Right renal pelvis (tissue), 4 donors: ENCODE results near the gene DRC7. TPM values are rescaled to one million over a fixed set of nuclear protein-coding genes. Genes with fewer than 3 reads are reported as not detected.
"Not testable (repeated sequence)": the region's sequence is repeated elsewhere in the genome, so short reads cannot be mapped to it uniquely, and the experiment has no call there.

ENCODE experiments used
- DNase-seq, 4 donors: peaks; one replicate each; pipeline ENCODE4 v3.0.0-alpha.2; 2013; ENCODE audit warnings: low read depth in 4 of 4, low spot score in 3 of 4, missing footprints in 1 of 4
- polyA plus RNA-seq, 4 donors: library from polyadenylated mRNA; unstranded; fragments of 120-200 nt; gene quantifications; one replicate each; pipeline ENCODE4 v1.2.1, GENCODE V29; 2013; ENCODE audit not compliant: insufficient read length in 4 of 4

DRC7 gene
- polyA plus RNA-seq, 4 donors: 2.1 to 3.0 (median 2.9) TPM

DNA sequence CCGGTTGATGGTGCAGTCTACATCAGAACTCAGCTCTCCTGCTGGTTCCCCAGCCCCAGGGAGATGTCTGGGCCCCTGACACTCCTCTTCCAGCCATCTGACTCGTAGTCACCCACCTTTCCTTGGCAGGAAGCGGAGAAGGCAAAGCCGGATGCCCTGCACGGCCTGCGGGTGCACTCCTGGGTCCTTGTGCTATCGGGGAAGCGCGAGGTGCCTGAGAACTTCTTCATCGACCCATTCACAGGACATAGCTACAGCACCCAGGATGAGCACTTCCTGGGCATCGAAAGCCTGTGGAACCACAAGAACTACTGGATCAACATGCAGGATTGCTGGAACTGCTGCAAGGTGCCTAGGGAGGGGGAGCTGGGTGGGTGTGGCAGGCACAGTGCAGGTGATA lies 12.7 kb downstream of the DRC7 start:
- no peak for DNase-seq

DNA sequence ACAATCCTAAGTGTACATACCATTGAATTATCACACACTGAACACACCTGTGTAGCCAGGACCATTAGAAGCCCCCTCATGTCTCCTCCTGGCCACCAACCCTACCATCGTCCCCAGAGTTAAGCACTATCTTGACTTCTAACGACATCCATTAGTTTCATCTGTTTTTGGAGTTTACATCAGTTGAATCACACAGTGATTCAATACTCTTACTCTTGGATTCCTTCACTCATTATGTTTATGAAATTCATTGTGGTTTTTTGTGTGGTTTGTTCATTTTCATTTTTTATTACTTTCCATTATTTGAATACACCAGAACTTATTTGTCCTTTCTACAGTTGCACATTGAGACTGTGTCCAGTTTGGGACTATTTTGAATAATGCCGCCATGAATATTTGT lies 13.6 kb downstream of the DRC7 start:
- DNase-seq: no peak

DNA sequence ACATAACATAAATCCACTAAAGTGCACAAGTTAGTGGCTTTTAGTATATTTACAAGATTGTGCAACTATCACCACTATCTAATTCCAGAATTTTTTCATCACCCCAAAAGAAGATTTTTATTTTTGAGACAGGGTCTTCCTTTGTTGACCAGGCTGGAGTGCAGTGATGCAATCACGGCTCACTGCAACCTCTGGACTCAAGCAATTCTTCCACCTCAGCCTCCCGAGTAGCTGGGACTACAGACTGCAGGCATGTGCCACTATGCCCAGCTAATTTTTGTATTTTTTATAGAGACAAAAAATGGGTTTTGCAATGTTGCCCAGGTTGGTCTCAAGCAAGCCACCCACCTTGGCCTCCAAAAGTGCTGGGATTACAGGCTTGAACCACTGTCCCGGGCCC lies 15.1 kb downstream of the DRC7 start:
- no peak for DNase-seq

DNA sequence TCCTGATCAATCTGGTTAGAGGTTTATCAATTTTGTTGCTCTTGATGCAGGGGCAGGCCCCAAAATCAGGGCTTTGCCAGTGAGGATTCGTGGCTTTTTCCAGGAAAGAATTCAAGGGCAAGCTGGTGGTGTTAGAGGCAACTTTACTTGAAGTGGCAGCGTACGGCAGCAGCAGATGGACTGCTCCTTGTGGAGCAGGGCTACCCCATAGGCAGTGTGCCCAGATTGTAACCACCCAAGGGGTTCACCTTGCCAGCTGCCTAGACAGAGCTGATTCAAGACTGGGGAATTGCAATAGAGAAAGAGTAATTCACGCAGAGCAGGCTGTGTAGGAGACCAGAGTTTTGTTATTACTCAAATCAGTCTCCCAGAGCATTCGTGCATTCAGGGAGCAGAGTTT lies 16.7 kb downstream of the DRC7 start:
- DNase-seq: no peak

GRCh38 chr16:57711993-57712392 lies 17.4 kb downstream of the DRC7 start:
- no peak for DNase-seq

- DNase-seq: not testable (repeated sequence)
These were observed 18.0 kb downstream of the DRC7 start for GRCh38 chr16:57712569-57712968.

DNA sequence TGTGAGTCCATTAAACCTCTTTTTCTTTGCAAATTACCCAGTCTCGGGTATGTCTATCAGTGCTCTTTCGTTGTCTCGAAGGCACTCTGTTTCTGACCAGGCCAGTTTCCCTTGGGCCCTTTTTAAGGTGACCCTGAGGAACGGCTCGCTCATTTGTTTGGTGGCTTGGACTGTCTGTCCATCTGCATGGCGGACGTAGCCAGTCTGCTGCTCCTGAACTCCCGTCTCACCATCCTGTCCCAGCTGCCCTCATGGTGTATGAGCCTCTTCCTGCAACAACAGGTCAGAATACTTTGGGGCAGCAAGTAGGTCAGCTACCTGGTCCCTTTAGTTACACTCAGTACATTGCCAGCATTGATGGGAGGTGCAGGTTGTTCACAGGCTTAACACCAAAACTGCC lies 19.0 kb downstream of the DRC7 start:
- no peak for DNase-seq

- DNase-seq: no peak
These were observed 19.4 kb downstream of the DRC7 start for GRCh38 chr16:57714047-57714446.

GRCh38 chr16:57720142-57720575 lies 25.6 kb downstream of the DRC7 start:
- DNase-seq: no peak

DNA sequence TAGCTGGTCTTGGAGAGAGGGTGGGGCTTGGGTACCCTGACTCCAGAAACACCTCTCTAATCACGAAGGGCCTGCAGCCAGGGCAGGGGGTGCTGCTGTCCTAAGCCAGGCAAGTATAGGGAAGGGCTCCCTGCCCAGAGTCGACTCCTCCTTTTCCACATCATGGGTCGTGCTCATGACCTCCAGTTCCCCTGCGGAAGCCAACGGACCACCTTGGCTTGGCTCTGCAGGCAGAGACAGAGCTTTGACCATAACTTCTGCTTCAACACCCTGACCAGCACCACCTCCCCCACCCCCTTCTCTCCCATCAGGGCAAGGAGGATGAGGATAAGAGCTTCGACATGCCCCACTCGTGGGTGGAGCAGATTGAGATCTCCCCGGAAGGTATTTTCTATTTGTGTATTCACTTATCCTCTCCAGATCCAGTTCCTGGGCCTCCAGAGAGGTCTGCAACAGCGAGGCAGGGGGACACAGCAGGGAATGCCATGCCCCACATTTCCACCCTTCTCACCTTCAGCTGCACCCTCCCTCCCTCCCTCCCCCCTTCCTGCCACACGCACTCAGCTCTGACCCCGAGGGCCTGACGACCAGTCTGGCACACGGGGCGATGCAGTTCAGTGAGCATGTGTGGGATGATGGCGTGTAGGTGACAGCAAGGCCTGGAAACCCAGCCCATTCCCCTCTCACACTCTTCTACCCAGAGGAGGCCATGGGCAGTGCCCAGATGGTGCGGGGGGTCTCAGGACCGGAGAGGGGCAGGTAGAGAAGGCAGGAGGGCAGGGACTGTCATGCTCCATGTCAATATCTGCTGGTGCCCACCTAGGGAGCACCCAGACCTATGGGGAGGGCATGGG lies 27.0 kb downstream of the DRC7 start:
- DNase-seq: no peak

- no peak for DNase-seq
These were observed 27.5 kb downstream of the DRC7 start for GRCh38 chr16:57722210-57722499.

DNA sequence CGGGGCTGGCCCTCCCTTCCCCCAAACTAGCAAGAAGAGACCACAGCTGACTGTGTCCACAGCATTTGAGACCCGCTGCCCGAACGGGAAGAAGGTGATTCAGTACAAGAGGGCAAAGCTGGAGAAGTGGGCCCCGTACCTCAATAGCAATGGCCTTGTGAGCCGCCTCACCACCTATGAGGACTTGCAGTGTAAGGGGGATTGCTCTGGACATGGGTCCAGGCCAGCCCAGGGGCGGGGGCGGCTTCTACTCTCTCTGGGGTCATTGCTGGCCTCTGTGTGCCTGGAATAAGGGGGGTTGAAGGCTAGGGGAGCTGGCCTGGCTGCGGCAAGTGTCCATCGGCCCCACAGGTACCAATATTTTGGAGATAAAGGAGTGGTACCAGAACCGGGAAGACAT lies 28.0 kb downstream of the DRC7 start:
- no peak for DNase-seq

DNA sequence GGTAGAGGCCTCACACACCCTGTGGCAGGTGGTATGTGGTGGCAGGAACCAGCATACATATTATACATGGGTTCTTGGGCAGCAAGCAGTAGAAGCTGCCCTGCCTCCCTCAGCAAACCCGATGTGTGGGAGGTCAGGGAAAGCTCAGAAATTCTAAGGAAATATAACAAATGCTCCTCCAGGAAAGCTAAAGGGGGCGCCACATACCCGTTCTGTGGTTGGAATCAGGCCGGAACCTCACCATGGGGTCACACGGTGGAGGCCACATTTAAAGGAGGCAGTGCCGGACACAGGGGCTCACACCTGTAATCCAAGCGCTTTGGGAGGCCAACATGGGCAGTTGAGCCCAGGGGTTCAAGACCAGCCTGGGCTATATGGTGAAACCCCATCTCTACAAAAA lies 28.6 kb downstream of the DRC7 start:
- DNase-seq: no peak

GRCh38 chr16:57724531-57724930 lies 29.9 kb downstream of the DRC7 start:
- no peak for DNase-seq

DNA sequence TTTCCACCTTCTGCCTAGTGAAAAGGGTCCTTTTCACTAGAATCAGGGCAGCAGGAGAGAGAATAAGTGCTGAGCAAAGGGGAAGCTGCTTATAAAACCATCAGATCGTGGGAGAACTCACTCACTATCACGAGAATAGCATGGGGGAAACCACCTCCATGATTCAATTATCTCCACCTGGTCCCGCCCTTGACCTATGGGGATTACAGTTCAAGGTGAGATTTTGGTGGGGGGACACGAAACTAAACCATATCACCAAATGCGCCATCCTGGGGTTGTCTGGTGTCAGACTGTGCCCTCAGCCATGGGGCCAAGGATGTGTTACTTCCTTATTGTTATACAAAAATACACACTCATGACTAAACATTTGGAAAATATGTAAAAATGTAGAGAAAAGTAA lies 30.5 kb downstream of the DRC7 start:
- DNase-seq: no peak

DNA sequence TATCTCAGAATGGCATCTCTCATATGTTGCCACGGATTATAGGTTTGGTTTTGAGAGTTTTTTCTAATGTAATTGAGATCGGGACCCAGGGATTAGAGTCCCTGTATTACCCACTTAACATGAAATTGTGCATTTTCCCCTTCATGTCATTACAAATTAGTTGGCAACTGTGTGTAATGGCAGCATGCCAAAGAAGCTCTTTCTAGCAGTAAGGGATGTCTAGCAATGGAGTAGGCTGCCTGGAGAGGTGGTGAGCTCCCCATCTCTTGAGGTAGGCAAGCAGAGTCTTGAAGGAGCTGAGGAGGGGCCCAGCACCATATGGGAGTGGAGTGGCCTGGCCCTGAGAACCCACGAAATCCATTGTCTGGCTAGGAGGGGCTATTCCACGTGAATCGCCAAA lies 30.9 kb downstream of the DRC7 start:
- DNase-seq: no peak

- DNase-seq: no peak
These were observed 31.4 kb downstream of the DRC7 start for GRCh38 chr16:57725976-57726375.

DNA sequence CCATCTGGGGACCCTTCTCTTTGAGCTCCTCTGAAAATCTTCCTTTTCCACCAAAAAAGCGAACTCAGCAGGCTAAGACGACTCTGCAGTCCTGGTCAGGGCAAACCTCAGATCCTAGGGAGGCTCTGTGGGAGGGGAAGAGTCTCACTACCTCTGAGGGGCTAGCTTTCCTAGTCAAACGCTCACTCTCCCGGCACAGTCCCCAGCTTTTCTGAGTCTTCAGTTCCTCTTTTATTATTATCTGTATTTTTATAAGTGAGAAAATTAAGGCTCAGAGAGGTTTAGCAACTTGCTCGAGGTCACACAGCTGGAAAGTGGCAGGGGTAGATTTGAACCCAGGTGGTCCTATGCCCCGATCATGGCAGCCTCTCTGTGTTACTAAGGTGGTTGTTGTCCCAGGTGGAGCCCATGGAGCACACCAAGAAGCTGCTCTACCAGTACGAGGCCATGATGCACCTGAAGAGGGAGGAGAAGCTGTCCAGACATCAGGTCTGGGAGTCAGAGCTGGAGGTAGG lies 31.9 kb downstream of the DRC7 start:
- no peak for DNase-seq

DNA sequence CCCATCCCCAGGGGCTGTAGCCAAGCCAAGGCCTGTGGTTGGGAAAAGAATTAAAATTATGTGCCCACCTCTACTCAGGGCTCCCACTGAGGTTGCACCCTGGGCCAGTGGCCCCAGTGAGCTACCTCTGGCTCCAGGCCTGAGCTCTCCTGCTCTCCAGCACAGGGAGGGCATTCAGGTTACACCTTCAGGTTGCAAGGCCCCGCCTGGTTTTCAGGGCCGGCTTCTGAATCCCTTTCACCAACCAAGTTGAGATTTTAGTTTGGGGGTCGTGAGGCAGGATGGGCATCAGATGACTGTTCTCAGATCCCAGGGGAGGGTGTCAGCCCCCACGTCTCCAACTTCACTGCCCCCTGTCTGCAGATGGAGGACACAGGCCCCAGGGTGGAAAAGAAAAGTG lies 33.0 kb downstream of the DRC7 start:
- no peak for DNase-seq

- DNase-seq: no peak
These were observed 34.0 kb downstream of the DRC7 start for GRCh38 chr16:57728336-57729181.

DNA sequence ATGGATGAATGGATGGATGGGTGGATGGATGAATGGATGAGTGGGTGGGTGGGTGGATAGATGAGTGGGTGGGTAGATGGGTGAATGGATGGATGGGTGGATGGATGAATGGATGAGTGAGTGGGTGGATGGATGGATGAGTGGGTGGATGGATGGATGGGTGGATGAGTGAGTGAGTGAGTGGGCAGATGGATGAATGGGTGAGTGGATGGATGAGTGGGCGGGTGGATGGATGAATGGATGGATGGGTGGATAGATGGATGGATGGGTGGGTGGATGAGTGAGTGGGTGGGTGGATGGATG lies 34.5 kb downstream of the DRC7 start:
- no peak for DNase-seq

DNA sequence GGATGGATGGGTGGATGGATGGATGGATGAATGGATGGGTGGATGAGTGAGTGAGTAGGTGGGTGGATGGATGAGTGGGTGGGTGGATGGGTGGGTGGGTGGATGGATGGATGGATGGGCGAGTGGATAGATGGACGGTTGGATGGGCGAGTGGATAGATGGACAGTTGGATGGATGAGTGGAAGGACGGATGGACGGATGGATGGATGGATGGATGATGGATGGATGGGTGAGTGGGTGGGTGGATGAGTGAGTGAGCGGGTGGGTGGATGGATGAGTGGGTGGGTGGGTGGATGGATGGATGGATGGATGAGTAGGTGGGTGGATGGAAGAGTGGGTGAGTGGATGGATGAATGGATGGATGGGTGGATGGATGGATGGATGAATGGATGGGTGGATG lies 35.2 kb downstream of the DRC7 start:
- DNase-seq: not testable (repeated sequence)
